Transverse colon (tissue), 3 donors: Measurements from ENCODE around the gene CLEC4M.

Experiments used
- CTCF ChIP-seq, 5 experiments: fragments of 200-600 bp in 3 of 5; fragments of 450-650 bp in 2 of 5; sonication (generic) in 3 of 5; IDR thresholded peaks; 1 replicate in 2 of 5; 2 replicates in 3 of 5; pipeline ENCODE4 v1.5.1; 2016 to 2017; ENCODE audit warnings: antibody characterized with exemption in 5 of 5, inconsistent platforms in 3 of 5, mild to moderate bottlenecking in 2 of 5, moderate library complexity in 1 of 5
- EP300 ChIP-seq: sonication (generic); formaldehyde crosslinking; IDR thresholded peaks from one replicate; pipeline ENCODE4 v1.6.1; 2017; ENCODE audit warnings: antibody characterized with exemption, low read depth
- POLR2A ChIP-seq: fragments of 450-650 bp; IDR thresholded peaks from one replicate; pipeline ENCODE4 v1.6.1; 2016; ENCODE audit warnings: antibody characterized with exemption, mild to moderate bottlenecking, moderate library complexity

- TF ChIP-seq POLR2A: no peak
- no peak for TF ChIP-seq CTCF (IDR thresholded peaks at IDR 0.05)
- TF ChIP-seq EP300: no peak
Measured at GRCh38 chr19:7731615-7732014, 31.4 kb upstream of the CLEC4M start.
